SU-DHL-6 (cell line): ENCODE data around the gene DOCK3.

Source experiments
- CTCF ChIP-seq: fragments of 200-600 bp; sonication (generic); IDR thresholded peaks from one replicate; pipeline ENCODE4 v1.5.1; 2017; ENCODE audit warnings: antibody characterized with exemption, mild to moderate bottlenecking, low read length, moderate library complexity; ENCODE audit not compliant: insufficient read depth, poor library complexity, severe bottlenecking
- EZH2phosphoT487 ChIP-seq: fragments of 200-600 bp; sonication (generic), shearing (Covaris generic); conservative IDR thresholded peaks from 2 replicates; pipeline ENCODE4 v1.6.1; 2018; ENCODE audit warnings: mild to moderate bottlenecking, antibody characterized with exemption, low read length, moderate library complexity, mixed read lengths

- TF ChIP-seq CTCF (no peak), EZH2phosphoT487 (no peak)
Observed at GRCh38 chr3:50628601-50629000, 46.1 kb upstream of the DOCK3 start.
